Endothelial cell (in vitro differentiated cells): ENCODE measurements around the gene NEDD4L. TPM values are rescaled to one million over a fixed set of nuclear protein-coding genes. Genes with fewer than 3 reads are reported as not detected.

Experiments
- DNase-seq: peaks from one replicate; pipeline ENCODE4 v3.0.0; 2021; ENCODE audit warnings: low spot score
- H3K27ac Mint-ChIP-seq: one replicate; pipeline ENCODE4 v1.8.0; 2021; ENCODE audit warnings: mixed read lengths, inconsistent platforms; ENCODE audit not compliant: unreplicated experiment
- H3K27me3 Mint-ChIP-seq: one replicate; pipeline ENCODE4 v1.8.0; 2021; ENCODE audit warnings: mild to moderate bottlenecking, moderate library complexity, mixed read lengths, inconsistent platforms; ENCODE audit not compliant: unreplicated experiment
- H3K36me3 Mint-ChIP-seq: one replicate; pipeline ENCODE4 v1.8.0; 2021; ENCODE audit warnings: mild to moderate bottlenecking, low read depth, mixed read lengths, inconsistent platforms; ENCODE audit not compliant: unreplicated experiment
- H3K4me1 Mint-ChIP-seq: one replicate; pipeline ENCODE4 v1.8.0; 2021; ENCODE audit warnings: mild to moderate bottlenecking, mixed read lengths, inconsistent platforms; ENCODE audit not compliant: unreplicated experiment
- H3K4me3 Mint-ChIP-seq: one replicate; pipeline ENCODE4 v1.8.0; 2021; ENCODE audit warnings: mild to moderate bottlenecking, mixed read lengths, inconsistent platforms; ENCODE audit not compliant: unreplicated experiment
- H3K9me3 Mint-ChIP-seq: one replicate; pipeline ENCODE4 v1.8.0; 2021; ENCODE audit warnings: mixed read lengths, inconsistent platforms; ENCODE audit not compliant: unreplicated experiment
- CTCF ChIP-seq: fragments of 200-600 bp; sonication (generic); IDR thresholded peaks from one replicate; pipeline ENCODE4 v1.5.0; 2021; ENCODE audit warnings: antibody characterized with exemption; ENCODE audit not compliant: unreplicated experiment
- total RNA-seq: library from RNA; stranded (reverse); fragmentation: NEBNext Ultra II Directional; extraction: Animal tissue kit (Norgen Biotek cat#: 25700); gene quantifications from one replicate; pipeline ENCODE4 v1.2.1, GENCODE V29; 2021; ENCODE audit not compliant: unreplicated experiment

The NEDD4L gene
- total RNA-seq, 1 donor from 2014 or later = 42.8 TPM

- no peak for TF ChIP-seq CTCF
- DNase-seq = no peak
- Mint-ChIP-seq H3K27ac (no peak overlapping the region), H3K9me3 (no peaks in the 10 kb centered on the region), H3K36me3 (no peaks in the 10 kb centered on the region), H3K4me1 (peaks cover 37% of the 10 kb centered on the region), H3K4me3 (no peak overlapping the region), H3K27me3 (no peaks in the 10 kb centered on the region)
Observed at GRCh38 chr18:58180172-58180571, 136.1 kb downstream of the NEDD4L start.

- no peaks in the 10 kb centered on the region for H3K36me3 Mint-ChIP-seq
- peak; percentile 90 for TF ChIP-seq CTCF
- H3K9me3 Mint-ChIP-seq = no peaks in the 10 kb centered on the region
- no peaks in the 10 kb centered on the region for H3K27me3 Mint-ChIP-seq
- peaks cover 32% of the 10 kb centered on the region for H3K4me1 Mint-ChIP-seq
- peak; percentile 67 for DNase-seq
- no peak overlapping the region for H3K27ac Mint-ChIP-seq
- no peak overlapping the region for H3K4me3 Mint-ChIP-seq
Observed at GRCh38 chr18:58180738-58181353, 136.8 kb downstream of the NEDD4L start.

GRCh38 chr18:58181988-58182387 is 138.0 kb downstream of the NEDD4L start:
- TF ChIP-seq CTCF = no peak
- peaks cover 24% of the 10 kb centered on the region for H3K4me1 Mint-ChIP-seq
- no peaks in the 10 kb centered on the region for H3K27me3 Mint-ChIP-seq
- no peak for DNase-seq
- no peak overlapping the region for H3K27ac Mint-ChIP-seq
- no peak overlapping the region for H3K4me3 Mint-ChIP-seq
- no peaks in the 10 kb centered on the region for H3K36me3 Mint-ChIP-seq
- no peaks in the 10 kb centered on the region for H3K9me3 Mint-ChIP-seq

- Mint-ChIP-seq H3K27ac (no peak overlapping the region), H3K27me3 (peaks cover 2% of the 10 kb centered on the region), H3K36me3 (no peaks in the 10 kb centered on the region), H3K9me3 (no peaks in the 10 kb centered on the region), H3K4me1 (peaks cover 13% of the 10 kb centered on the region), H3K4me3 (no peak overlapping the region)
- no peak for TF ChIP-seq CTCF
- DNase-seq = no peak
Observed at GRCh38 chr18:58183226-58183625, 139.2 kb downstream of the NEDD4L start.

GRCh38 chr18:58186258-58186948 is 142.4 kb downstream of the NEDD4L start:
- Mint-ChIP-seq H3K27me3 (peaks cover 2% of the 10 kb centered on the region), H3K9me3 (no peaks in the 10 kb centered on the region), H3K36me3 (no peaks in the 10 kb centered on the region), H3K4me1 (peaks cover 7% of the 10 kb centered on the region), H3K27ac (no peak overlapping the region), H3K4me3 (no peak overlapping the region)
- no peak for TF ChIP-seq CTCF
- DNase-seq = no peak
